B cell (primary cell): ENCODE measurements around the gene ABHD2. TPM values are rescaled to one million over a fixed set of nuclear protein-coding genes. Genes with fewer than 3 reads are reported as not detected.
"Not testable (repeated sequence)": the region's sequence is repeated elsewhere in the genome, so short reads cannot be mapped to it uniquely, and the experiment has no call there.

Experiments
- ATAC-seq: fragments of 200-7000 bp; cut with Tn5 transposase; one replicate; pipeline ENCODE4 v1.10.0; 2021; ENCODE audit warnings: low read depth, mild to moderate bottlenecking, moderate number of reproducible peaks, moderate library complexity
- CTCF ChIA-PET: fragments of 350-600 bp; sonication (Branson Sonifier 250); formaldehyde crosslinking; loops from one replicate; lab custom pipeline; 2021; ENCODE audit warnings: antibody characterized with exemption, inconsistent platforms; lab: Charles Lee
- POLR2A ChIA-PET: fragments of 350-600 bp; sonication (Branson Sonifier 250); formaldehyde crosslinking; loops from one replicate; lab custom pipeline; 2021; ENCODE audit warnings: antibody characterized with exemption; lab: Charles Lee
- DNase-seq: peaks from one replicate; pipeline ENCODE4 v3.0.0; 2013
- H2AFZ ChIP-seq: 2 replicates; pipeline ENCODE4 v1.6.1; 2012; ENCODE audit warnings: mild to moderate bottlenecking, low read depth, low read length; ENCODE audit not compliant: insufficient read depth, poor library complexity, severe bottlenecking
- H3K27ac ChIP-seq, 2 donors: 1 replicate in 1 of 2; 2 replicates in 1 of 2; pipeline ENCODE4 v1.5.1; 2012 to 2013; ENCODE audit warnings: low read length in 2 of 2, mild to moderate bottlenecking in 2 of 2, moderate library complexity in 1 of 2
- H3K27me3 ChIP-seq, 4 experiments: fragments of 200-600 bp in 1 of 4; sonication (generic) in 1 of 4; replicated peaks in 1 of 4; 1 replicate in 2 of 4; 2 replicates in 2 of 4; pipeline versions ENCODE4 v1.6.1 to v1.7.0; 2013 to 2016; ENCODE audit warnings: low read length in 3 of 4, mild to moderate bottlenecking in 2 of 4, mixed read lengths in 1 of 4, moderate library complexity in 1 of 4; ENCODE audit not compliant: insufficient read depth in 4 of 4, control insufficient read depth in 3 of 4; ENCODE audit errors: control extremely low read depth in 1 of 4
- H3K36me3 ChIP-seq, 2 experiments: replicated peaks in 1 of 2; 1 replicate in 1 of 2; 2 replicates in 1 of 2; pipeline versions ENCODE4 v1.6.1 to v1.7.1; 2013; ENCODE audit warnings: low read length in 1 of 2; ENCODE audit not compliant: insufficient read depth in 2 of 2, control insufficient read depth in 1 of 2; ENCODE audit errors: control extremely low read depth in 1 of 2, extremely low read depth in 1 of 2
- H3K4me1 ChIP-seq, 2 donors: fragments of 200-600 bp in 1 of 2; sonication (generic) in 1 of 2; 1 replicate in 1 of 2; 2 replicates in 1 of 2; pipeline versions ENCODE4 v1.5.1 to v1.6.1; 2013 to 2017; ENCODE audit warnings: low read length in 2 of 2; ENCODE audit not compliant: control insufficient read depth in 2 of 2, insufficient read depth in 2 of 2
- H3K4me2 ChIP-seq: replicated peaks from 2 replicates; pipeline ENCODE3; 2012; ENCODE audit warnings: mild to moderate bottlenecking, low read depth, low read length; ENCODE audit not compliant: poor library complexity, severe bottlenecking
- H3K4me3 ChIP-seq, 5 experiments: fragments of 200-600 bp in 1 of 5; sonication (generic) in 1 of 5; 1 replicate in 3 of 5; 2 replicates in 2 of 5; pipeline versions ENCODE4 v1.5.1 to v1.7.0; 2011 to 2016; ENCODE audit warnings: low read length in 4 of 5, mild to moderate bottlenecking in 4 of 5, low read depth in 2 of 5, control low read depth in 1 of 5, moderate library complexity in 1 of 5; ENCODE audit not compliant: insufficient read depth in 1 of 5; ENCODE audit errors: control extremely low read depth in 1 of 5, extremely low read depth in 1 of 5
- H3K79me2 ChIP-seq: fragments of 200-600 bp; sonication (generic); one replicate; pipeline ENCODE4 v1.6.0; 2016; ENCODE audit warnings: low read length; ENCODE audit not compliant: control insufficient read depth, insufficient read depth
- H3K9ac ChIP-seq: fragments of 200-600 bp; sonication (generic); 2 replicates; pipeline ENCODE4 v1.6.1; 2017; ENCODE audit warnings: mild to moderate bottlenecking, low read length, moderate library complexity
- H3K9me3 ChIP-seq, 3 donors: one replicate each; pipeline versions ENCODE4 v1.6.1 to v1.7.1; 2013; ENCODE audit warnings: low read length in 2 of 3; ENCODE audit not compliant: control insufficient read depth in 2 of 3, insufficient read depth in 1 of 3; ENCODE audit errors: control extremely low read depth in 1 of 3
- H4K20me1 ChIP-seq: 2 replicates; pipeline ENCODE4 v1.6.0; 2012; ENCODE audit warnings: mild to moderate bottlenecking, low read length; ENCODE audit not compliant: insufficient read depth, control insufficient read depth, poor library complexity, severe bottlenecking
- H3K27ac Mint-ChIP-seq: one replicate; pipeline ENCODE4 v1.8.0; 2021; ENCODE audit warnings: mixed read lengths
- H3K27me3 Mint-ChIP-seq: one replicate; pipeline ENCODE4 v1.8.0; 2021; ENCODE audit warnings: mixed read lengths
- H3K4me1 Mint-ChIP-seq: one replicate; pipeline ENCODE4 v1.8.0; 2021; ENCODE audit warnings: mixed read lengths
- H3K4me3 Mint-ChIP-seq: one replicate; pipeline ENCODE4 v1.8.0; 2021; ENCODE audit warnings: mixed read lengths
- H3K9me3 Mint-ChIP-seq: one replicate; pipeline ENCODE4 v1.8.0; 2022; ENCODE audit warnings: mixed read lengths; ENCODE audit not compliant: insufficient read depth
- EZH2 ChIP-seq: IDR thresholded peaks from 2 replicates; pipeline ENCODE4 v1.6.1; 2012; ENCODE audit warnings: borderline replicate concordance, low read depth, mild to moderate bottlenecking, moderate library complexity, low read length; ENCODE audit not compliant: insufficient read depth, poor library complexity, severe bottlenecking
- WGBS: methylation state at CpG from one replicate; pipeline ENCODE4 v1.1.5; 2013; ENCODE audit warnings: missing lambda C conversion rate; ENCODE audit not compliant: insufficient coverage; 5-methylcytosine and 5-hydroxymethylcytosine counted together
- intact Hi-C: fragments of 100-400 bp; cut with micrococcal nuclease; formaldehyde crosslinking; loops from one replicate; pipeline ENCODE4 v1.10.0; 2022
- polyA plus RNA-seq: library from polyadenylated mRNA; depleted of rRNA; stranded (reverse); fragments of >200 nt; gene quantifications from 2 replicates; pipeline ENCODE4 v1.2.3, GENCODE V29; 2012
- total RNA-seq, 2 donors: library from RNA; stranded (reverse); fragments of 120-200 nt in 1 of 2; gene quantifications; 1 replicate in 1 of 2; 2 replicates in 1 of 2; pipeline versions ENCODE4 v1.2.3 to v1.2.4, GENCODE V29; 2013 to 2022
- TF ChIP-seq, protein P1 (sequence below): fragments of 200-600 bp; IDR thresholded peaks from one replicate; pipeline ENCODE4 v1.8.0; 2022; ENCODE audit warnings: antibody characterized with exemption, mild to moderate bottlenecking

Gene ABHD2
- total and polyA plus RNA-seq, 2 donors (not counting 1 experiment from before 2014, with no cell fraction given), result 7.1 to 45.8 TPM

DNA sequence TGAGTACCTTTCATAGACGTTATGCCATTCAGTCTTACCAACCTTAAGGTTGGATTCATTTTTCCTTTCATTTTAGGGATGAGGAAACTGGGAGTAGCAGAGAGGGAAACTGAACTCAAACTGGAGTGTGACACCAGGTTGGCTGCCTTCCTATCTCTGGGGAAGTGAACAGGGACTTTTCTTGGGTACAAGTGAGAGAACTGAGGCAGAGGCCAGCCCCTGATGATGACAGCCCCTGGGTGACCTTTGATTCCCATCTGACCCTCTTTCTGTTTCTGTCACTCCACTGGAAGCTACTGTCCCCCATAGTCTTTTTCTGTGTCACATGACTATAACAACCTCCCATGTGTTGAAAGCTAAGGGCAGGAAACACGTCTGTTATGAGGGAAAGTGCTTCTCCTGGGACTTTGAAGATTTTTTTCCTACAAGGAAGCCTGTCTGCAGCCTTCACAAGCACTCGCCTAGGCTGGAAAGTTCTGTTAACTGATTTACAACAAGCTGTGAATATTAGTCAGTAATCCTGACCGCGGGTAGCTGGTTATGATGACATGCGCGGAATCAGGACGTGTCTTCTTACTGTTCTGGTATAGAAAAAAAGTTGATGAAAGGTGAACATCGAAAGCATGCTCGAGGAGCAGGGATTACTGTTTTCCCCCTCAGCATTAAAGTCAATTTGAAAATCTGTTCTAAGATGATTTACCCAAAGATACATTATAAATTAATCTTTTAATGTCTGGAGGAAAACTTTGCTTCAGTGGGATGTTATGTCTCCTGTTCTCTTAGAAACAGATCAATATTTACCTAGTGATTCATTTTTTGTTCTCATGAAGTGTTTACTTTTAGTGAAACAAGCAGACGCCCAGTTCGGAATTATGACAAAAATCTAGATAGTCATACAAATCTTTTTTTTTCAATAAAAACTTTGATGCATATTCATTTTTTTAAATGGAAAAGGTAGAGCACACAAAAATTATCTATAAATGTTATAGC is 31.5 kb downstream of the ABHD2 start:
- Histone ChIP-seq H4K20me1 (no peaks in the 10 kb centered on the region), H3K27me3 (no peaks in the 10 kb centered on the region), H3K4me1 (no peaks in the 10 kb centered on the region), H2AFZ (no peak overlapping the region), H3K27ac (no peak overlapping the region), H3K9me3 (no peaks in the 10 kb centered on the region), H3K4me3 (no peak overlapping the region), H3K4me2 (no peak overlapping the region), H3K36me3 (peaks cover 0 to 43% of the 10 kb centered on the region in 2 experiments), H3K9ac (no peak overlapping the region), H3K79me2 (no peaks in the 10 kb centered on the region)
- DNase-seq (no peak), ATAC-seq (no peak)
- TF ChIP-seq, protein P1, sequence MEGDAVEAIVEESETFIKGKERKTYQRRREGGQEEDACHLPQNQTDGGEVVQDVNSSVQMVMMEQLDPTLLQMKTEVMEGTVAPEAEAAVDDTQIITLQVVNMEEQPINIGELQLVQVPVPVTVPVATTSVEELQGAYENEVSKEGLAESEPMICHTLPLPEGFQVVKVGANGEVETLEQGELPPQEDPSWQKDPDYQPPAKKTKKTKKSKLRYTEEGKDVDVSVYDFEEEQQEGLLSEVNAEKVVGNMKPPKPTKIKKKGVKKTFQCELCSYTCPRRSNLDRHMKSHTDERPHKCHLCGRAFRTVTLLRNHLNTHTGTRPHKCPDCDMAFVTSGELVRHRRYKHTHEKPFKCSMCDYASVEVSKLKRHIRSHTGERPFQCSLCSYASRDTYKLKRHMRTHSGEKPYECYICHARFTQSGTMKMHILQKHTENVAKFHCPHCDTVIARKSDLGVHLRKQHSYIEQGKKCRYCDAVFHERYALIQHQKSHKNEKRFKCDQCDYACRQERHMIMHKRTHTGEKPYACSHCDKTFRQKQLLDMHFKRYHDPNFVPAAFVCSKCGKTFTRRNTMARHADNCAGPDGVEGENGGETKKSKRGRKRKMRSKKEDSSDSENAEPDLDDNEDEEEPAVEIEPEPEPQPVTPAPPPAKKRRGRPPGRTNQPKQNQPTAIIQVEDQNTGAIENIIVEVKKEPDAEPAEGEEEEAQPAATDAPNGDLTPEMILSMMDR, result no peak
- TF ChIP-seq EZH2, result no peak
- ChIA-PET CTCF (interaction anchor here (1.0 to 2.8 kb wide), 3 partner anchors 9 to 62 kb away, joined by 3 to 9 read pairs (median 6); partner anchors contain the start of gene ABHD2), POLR2A (no interaction called here)
- H3K9me3 Mint-ChIP-seq, result no peaks in the 10 kb centered on the region
- H3K4me1 Mint-ChIP-seq, result no peaks in the 10 kb centered on the region
- intact Hi-C loops, result no loop called here
- H3K4me3 Mint-ChIP-seq, result no peak overlapping the region
- H3K27ac Mint-ChIP-seq, result no peak overlapping the region
- no peaks in the 10 kb centered on the region for H3K27me3 Mint-ChIP-seq
- 80% methylated on average over 1 of the region's 12 CpGs for WGBS

DNA sequence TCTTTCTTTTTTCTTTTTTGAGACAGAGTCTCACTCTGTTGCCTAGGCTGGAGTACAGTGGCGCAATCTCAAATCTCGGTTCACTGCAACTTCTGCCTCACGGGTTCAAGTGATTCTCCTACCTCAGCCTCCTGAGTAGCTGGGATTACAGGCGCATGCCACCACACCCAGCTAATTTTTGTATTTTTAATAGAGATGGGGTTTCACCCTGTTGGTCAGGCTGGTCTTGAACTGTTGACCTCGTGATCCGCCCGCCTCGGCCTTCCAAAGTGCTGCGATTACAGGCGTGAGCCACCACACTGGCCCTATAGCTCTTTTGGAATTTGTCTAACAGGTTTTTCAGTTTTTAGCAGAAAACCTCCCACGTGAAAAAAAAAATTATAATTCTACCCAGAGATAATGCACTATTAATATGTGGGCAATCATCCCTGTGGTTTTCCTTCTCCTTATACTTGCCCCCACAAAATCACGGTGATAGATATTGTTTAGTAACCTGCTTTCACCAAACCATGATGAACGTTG is 32.3 kb downstream of the ABHD2 start:
- H2AFZ ChIP-seq, H3K79me2 ChIP-seq, H3K27ac Mint-ChIP-seq, H3K27ac ChIP-seq, H3K27me3 ChIP-seq, H3K4me1 ChIP-seq, H3K4me3 Mint-ChIP-seq, H3K4me3 ChIP-seq, H3K9me3 Mint-ChIP-seq, intact Hi-C loops, H3K4me1 Mint-ChIP-seq, POLR2A ChIA-PET, H3K9me3 ChIP-seq, H3K9ac ChIP-seq, H3K4me2 ChIP-seq, H4K20me1 ChIP-seq, DNase-seq, H3K27me3 Mint-ChIP-seq, ATAC-seq: not testable (repeated sequence)
- CTCF ChIA-PET, result interaction anchor here (1.0 to 2.8 kb wide), 3 partner anchors 9 to 63 kb away, joined by 3 to 9 read pairs (median 6); partner anchors contain the start of gene ABHD2
- H3K36me3 ChIP-seq, result peaks cover 0 to 43% of the 10 kb centered on the region in 2 experiments
- 100% methylated on average over 2 of the region's 13 CpGs for WGBS
